ENCODE data around the gene ALDH18A1.

GRCh38 chr10:95657250-95657649 lies 739 bp upstream of the ALDH18A1 start:
- TF ChIP-seq REST (IDR thresholded peaks at IDR 0.05) (no peak), JUND (IDR thresholded peaks at IDR 0.05) (no peak), HNF4A (conservative IDR thresholded peaks at IDR 0.05) (no peak), CTCF (IDR thresholded peaks at IDR 0.05; ENCODE audit: low read depth, low read length, missing input control) (no peak), MAX (IDR thresholded peaks at IDR 0.05) (no peak), TAF1 (conservative IDR thresholded peaks at IDR 0.05) (no peak), HNF4G (IDR thresholded peaks at IDR 0.05) (no peak)

All from liver (tissue), 3 donors.